ENCODE measurements around the gene ZNF133.
"Not testable (repeated sequence)": the region's sequence is repeated elsewhere in the genome, so short reads cannot be mapped to it uniquely, and the experiment has no call there.

ZNF133 gene

GRCh38 chr20:18287915-18288748 is at the start of gene ZNF133:
TSS of gene ZNF133 (plus strand) at chr20:18288527. CDS start at chr20:18305687, 17,160 bp downstream.
- DNase-seq (ENCODE audit: low read depth): peak; percentile 93
- peak; percentile 2 for TF ChIP-seq CTCF (IDR thresholded peaks at IDR 0.05; ENCODE audit: low read length, missing control alignments)
- peak within 1 kb of the TSS; percentile 85 for H3K4me3 ChIP-seq (replicated peaks; ENCODE audit: low read depth, low read length)

GRCh38 chr20:18240997-18241396 is 47.3 kb upstream of the ZNF133 start:
- TF ChIP-seq CTCF (IDR thresholded peaks at IDR 0.05; ENCODE audit: low read length, missing control alignments): no peak
- H3K4me3 ChIP-seq (replicated peaks; ENCODE audit: low read depth, low read length): no peak overlapping the region
- no peak for DNase-seq (ENCODE audit: low read depth)

GRCh38 chr20:18243802-18244201 is 44.5 kb upstream of the ZNF133 start:
- DNase-seq (ENCODE audit: low read depth): no peak
- H3K4me3 ChIP-seq (replicated peaks; ENCODE audit: low read depth, low read length): no peak overlapping the region
- TF ChIP-seq CTCF (IDR thresholded peaks at IDR 0.05; ENCODE audit: low read length, missing control alignments): no peak

- H3K4me3 ChIP-seq (replicated peaks; ENCODE audit: low read depth, low read length); DNase-seq (ENCODE audit: low read depth): not testable (repeated sequence)
Measured at GRCh38 chr20:18248545-18248944, 39.8 kb upstream of the ZNF133 start.

GRCh38 chr20:18250217-18250616 is 38.1 kb upstream of the ZNF133 start:
- TF ChIP-seq CTCF (IDR thresholded peaks at IDR 0.05; ENCODE audit: low read length, missing control alignments): no peak
- no peak overlapping the region for H3K4me3 ChIP-seq (replicated peaks; ENCODE audit: low read depth, low read length)
- DNase-seq (ENCODE audit: low read depth): no peak

- TF ChIP-seq CTCF (IDR thresholded peaks at IDR 0.05; ENCODE audit: low read length, missing control alignments): no peak
Measured at GRCh38 chr20:18252597-18253451, 35.5 kb upstream of the ZNF133 start.

GRCh38 chr20:18254615-18255014 is 33.7 kb upstream of the ZNF133 start:
- H3K4me3 ChIP-seq (replicated peaks; ENCODE audit: low read depth, low read length): no peak overlapping the region
- TF ChIP-seq CTCF (IDR thresholded peaks at IDR 0.05; ENCODE audit: low read length, missing control alignments): no peak
- DNase-seq (ENCODE audit: low read depth): no peak

More at GRCh38 chr20:18252597-18253451, 35.5 kb upstream of the ZNF133 start:
- DNase-seq (ENCODE audit: low read depth): no peak
- H3K4me3 ChIP-seq (replicated peaks; ENCODE audit: low read depth, low read length): no peak overlapping the region
